ENCODE results near the gene DIS3L2. TPM values are rescaled to one million over a fixed set of nuclear protein-coding genes. Genes with fewer than 3 reads are reported as not detected.

The DIS3L2 gene
- total and polyA plus RNA-seq, 10 donors: 9.1 to 59.8 (median 35.4) TPM

- DNase-seq: no peak
- H3K27ac ChIP-seq: no peak overlapping the region
- peaks cover 4 to 49% (median 22%) of the 10 kb centered on the region in 6 donors for H3K36me3 ChIP-seq
- intact Hi-C loops (cut with DNase I; ENCODE audit: low total_unique reads): no loop called here
- WGBS, 5 donors: 93 to 99% (median 98%) methylated on average over 6 of the region's 6 CpGs
- H3K4me1 ChIP-seq: no peaks in the 10 kb centered on the region
- no peak for TF ChIP-seq POLR2A (IDR thresholded peaks at IDR 0.05)
- TF ChIP-seq CTCF (IDR thresholded peaks at IDR 0.05 in 8 of 11, conservative IDR thresholded peaks at IDR 0.05 in 3 of 11): no peak
- no peak for TF ChIP-seq POLR2AphosphoS5 (IDR thresholded peaks at IDR 0.05)
- H3K4me3 ChIP-seq: no peak overlapping the region
- peaks cover 0 to 70% (median 56%) of the 10 kb centered on the region in 8 donors for H3K9me3 ChIP-seq
- no peaks in the 10 kb centered on the region for H3K27me3 ChIP-seq (replicated peaks in 1 of 7)
Measured at GRCh38 chr2:232097758-232098157, 136.2 kb downstream of the DIS3L2 start.

- H3K36me3 ChIP-seq: peaks cover 0 to 20% (median 5%) of the 10 kb centered on the region in 6 donors
- TF ChIP-seq POLR2AphosphoS5 (IDR thresholded peaks at IDR 0.05) (no peak), POLR2A (IDR thresholded peaks at IDR 0.05) (no peak), CTCF (IDR thresholded peaks at IDR 0.05 in 8 of 11, conservative IDR thresholded peaks at IDR 0.05 in 3 of 11) (no peak)
- intact Hi-C loops (cut with DNase I; ENCODE audit: low total_unique reads): no loop called here
- no peak for DNase-seq
- whole genome bisulfite sequencing, 5 donors: 83 to 88% (median 84%) methylated on average over 4 of the region's 4 CpGs
- no peak overlapping the region for H3K27ac ChIP-seq
- H3K4me3 ChIP-seq: no peak overlapping the region
- peaks cover 0 to 27% (median 15%) of the 10 kb centered on the region in 8 donors for H3K9me3 ChIP-seq
- H3K4me1 ChIP-seq: no peaks in the 10 kb centered on the region
- no peaks in the 10 kb centered on the region for H3K27me3 ChIP-seq (replicated peaks in 1 of 7)
Measured at GRCh38 chr2:232102380-232102779, 140.9 kb downstream of the DIS3L2 start.

- TF ChIP-seq CTCF (IDR thresholded peaks at IDR 0.05 in 8 of 11, conservative IDR thresholded peaks at IDR 0.05 in 3 of 11): no peak
- no peak for TF ChIP-seq POLR2A (IDR thresholded peaks at IDR 0.05)
- TF ChIP-seq POLR2AphosphoS5 (IDR thresholded peaks at IDR 0.05): no peak
- DNase-seq: no peak
- Histone ChIP-seq H3K27ac (no peak overlapping the region), H3K4me3 (no peak overlapping the region), H3K36me3 (peaks cover 0 to 12% (median 0%) of the 10 kb centered on the region in 6 donors), H3K9me3 (peaks cover 0 to 22% (median 14%) of the 10 kb centered on the region in 8 donors), H3K27me3 (replicated peaks in 1 of 7) (no peaks in the 10 kb centered on the region), H3K4me1 (no peaks in the 10 kb centered on the region)
- intact Hi-C loops (cut with DNase I; ENCODE audit: low total_unique reads): no loop called here
- 80 to 95% (median 89%) methylated on average over 2 of the region's 2 CpGs for WGBS, 5 donors
Measured at GRCh38 chr2:232103140-232103737, 141.7 kb downstream of the DIS3L2 start.

GRCh38 chr2:232104076-232104646 is 142.6 kb downstream of the DIS3L2 start:
- peaks cover 0 to 14% (median 13%) of the 10 kb centered on the region in 8 donors for H3K9me3 ChIP-seq
- H3K4me3 ChIP-seq: no peak overlapping the region
- intact Hi-C loops (cut with DNase I; ENCODE audit: low total_unique reads): no loop called here
- no peaks in the 10 kb centered on the region for H3K27me3 ChIP-seq (replicated peaks in 1 of 7)
- no peak overlapping the region for H3K27ac ChIP-seq
- no peaks in the 10 kb centered on the region for H3K4me1 ChIP-seq
- WGBS, 5 donors: 88 to 95% (median 92%) methylated on average over 2 of the region's 2 CpGs
- TF ChIP-seq POLR2AphosphoS5 (IDR thresholded peaks at IDR 0.05) (no peak), POLR2A (IDR thresholded peaks at IDR 0.05) (no peak), CTCF (IDR thresholded peaks at IDR 0.05 in 8 of 11, conservative IDR thresholded peaks at IDR 0.05 in 3 of 11) (no peak)
- DNase-seq: no peak
- H3K36me3 ChIP-seq: peaks cover 0 to 4% (median 0%) of the 10 kb centered on the region in 6 donors
